Neuronal stem cell (in vitro differentiated cells): Measurements from ENCODE around the gene PAFAH2.
A peak's percentile ranks its signal among the peaks of the same experiment; 100 is the strongest.

Experiments used
- DNase-seq: peaks from one replicate; pipeline ENCODE4 v3.0.0-alpha.2; 2013; ENCODE audit warnings: low spot score
- H2AFZ ChIP-seq: one replicate; pipeline ENCODE4 v1.6.1; 2013; ENCODE audit warnings: mild to moderate bottlenecking, low read length, inconsistent platforms
- H2AK5ac ChIP-seq: 2 replicates; pipeline ENCODE4 v1.6.1; 2013; ENCODE audit warnings: low read depth, mild to moderate bottlenecking, inconsistent platforms, low read length, moderate library complexity, mixed read lengths
- H2BK120ac ChIP-seq: 2 replicates; pipeline ENCODE4 v1.6.1; 2013; ENCODE audit warnings: low read depth, mild to moderate bottlenecking, inconsistent platforms, low read length, moderate library complexity, mixed read lengths
- H2BK12ac ChIP-seq: one replicate; pipeline ENCODE4 v1.6.1; 2013; ENCODE audit warnings: low read length, inconsistent platforms
- H2BK15ac ChIP-seq: 2 replicates; pipeline ENCODE4 v1.6.1; 2013; ENCODE audit warnings: mild to moderate bottlenecking, low read length, inconsistent platforms, mixed read lengths
- H2BK5ac ChIP-seq: one replicate; pipeline ENCODE4 v1.6.1; 2013; ENCODE audit warnings: inconsistent platforms, mild to moderate bottlenecking, low read length, moderate library complexity
- H3K14ac ChIP-seq: one replicate; pipeline ENCODE4 v1.6.1; 2013; ENCODE audit warnings: low read length, inconsistent platforms
- H3K18ac ChIP-seq: 2 replicates; pipeline ENCODE4 v1.6.1; 2013; ENCODE audit warnings: low read length, inconsistent platforms
- H3K23ac ChIP-seq: 2 replicates; pipeline ENCODE4 v1.6.1; 2013; ENCODE audit warnings: low read depth, mild to moderate bottlenecking, mixed read lengths, low read length, inconsistent platforms; ENCODE audit not compliant: poor library complexity
- H3K27ac ChIP-seq: replicated peaks from 3 replicates; pipeline ENCODE4 v1.5.1; 2013; ENCODE audit warnings: low read length, inconsistent platforms
- H3K27me3 ChIP-seq, 3 experiments: 2 replicates each; pipeline ENCODE4 v1.6.1; 2013; ENCODE audit warnings: low read length in 3 of 3, mild to moderate bottlenecking in 2 of 3, inconsistent platforms in 1 of 3, low read depth in 1 of 3, mixed read lengths in 1 of 3, moderate library complexity in 1 of 3; ENCODE audit not compliant: control insufficient read depth in 3 of 3, insufficient read depth in 3 of 3
- H3K36me3 ChIP-seq, 2 donors: replicated peaks in 1 of 2; 2 replicates each; pipeline ENCODE4 v1.6.1; 2013; ENCODE audit warnings: low read length in 2 of 2; ENCODE audit not compliant: control insufficient read depth in 2 of 2, insufficient read depth in 2 of 2
- H3K4ac ChIP-seq: 2 replicates; pipeline ENCODE4 v1.6.1; 2013; ENCODE audit warnings: inconsistent platforms, mild to moderate bottlenecking, low read length, moderate library complexity
- H3K4me1 ChIP-seq, 2 donors: 1 replicate in 1 of 2; 2 replicates in 1 of 2; pipeline ENCODE4 v1.6.1; 2013; ENCODE audit warnings: low read length in 2 of 2, low read depth in 1 of 2; ENCODE audit not compliant: control insufficient read depth in 2 of 2, insufficient read depth in 1 of 2
- H3K4me2 ChIP-seq: one replicate; pipeline ENCODE4 v1.6.1; 2013; ENCODE audit warnings: mild to moderate bottlenecking, low read length, inconsistent platforms; ENCODE audit not compliant: insufficient read depth, poor library complexity, severe bottlenecking
- H3K4me3 ChIP-seq, 2 donors: 2 replicates each; pipeline ENCODE4 v1.5.1; 2013; ENCODE audit warnings: low read length in 2 of 2, mild to moderate bottlenecking in 2 of 2, inconsistent platforms in 1 of 2, moderate library complexity in 1 of 2
- H3K79me1 ChIP-seq: one replicate; pipeline ENCODE4 v1.6.1; 2013; ENCODE audit warnings: low read depth, mild to moderate bottlenecking, inconsistent platforms, low read length, moderate library complexity
- H3K9ac ChIP-seq: one replicate; pipeline ENCODE4 v1.6.1; 2013; ENCODE audit warnings: mild to moderate bottlenecking, low read depth, low read length, inconsistent platforms; ENCODE audit not compliant: poor library complexity
- H3K9me3 ChIP-seq, 2 donors: replicated peaks in 1 of 2; 2 replicates each; pipeline versions ENCODE3 to v1.6.1; 2013; ENCODE audit warnings: low read length in 2 of 2, mild to moderate bottlenecking in 2 of 2, inconsistent platforms in 1 of 2, low read depth in 1 of 2, mixed read lengths in 1 of 2, moderate library complexity in 1 of 2; ENCODE audit not compliant: control insufficient read depth in 2 of 2, insufficient read depth in 1 of 2
- H4K8ac ChIP-seq: one replicate; pipeline ENCODE4 v1.6.1; 2013; ENCODE audit warnings: low read depth, mild to moderate bottlenecking, inconsistent platforms, low read length, moderate library complexity
- H4K91ac ChIP-seq: one replicate; pipeline ENCODE4 v1.6.1; 2013; ENCODE audit warnings: low read length, low read depth, mild to moderate bottlenecking, inconsistent platforms; ENCODE audit not compliant: poor library complexity
- WGBS, 2 donors: extraction: QIAGEN DNeasy Blood & Tissue Kit; methylation state at CpG; one replicate each; pipeline ENCODE4 v1.1.7; 2013; ENCODE audit warnings: missing lambda C conversion rate in 2 of 2, mixed read lengths in 1 of 2; ENCODE audit not compliant: insufficient read length in 2 of 2, insufficient replicate concordance in 1 of 2; ENCODE audit errors: extremely low coverage in 2 of 2; 5-methylcytosine and 5-hydroxymethylcytosine counted together

PAFAH2 gene

DNA sequence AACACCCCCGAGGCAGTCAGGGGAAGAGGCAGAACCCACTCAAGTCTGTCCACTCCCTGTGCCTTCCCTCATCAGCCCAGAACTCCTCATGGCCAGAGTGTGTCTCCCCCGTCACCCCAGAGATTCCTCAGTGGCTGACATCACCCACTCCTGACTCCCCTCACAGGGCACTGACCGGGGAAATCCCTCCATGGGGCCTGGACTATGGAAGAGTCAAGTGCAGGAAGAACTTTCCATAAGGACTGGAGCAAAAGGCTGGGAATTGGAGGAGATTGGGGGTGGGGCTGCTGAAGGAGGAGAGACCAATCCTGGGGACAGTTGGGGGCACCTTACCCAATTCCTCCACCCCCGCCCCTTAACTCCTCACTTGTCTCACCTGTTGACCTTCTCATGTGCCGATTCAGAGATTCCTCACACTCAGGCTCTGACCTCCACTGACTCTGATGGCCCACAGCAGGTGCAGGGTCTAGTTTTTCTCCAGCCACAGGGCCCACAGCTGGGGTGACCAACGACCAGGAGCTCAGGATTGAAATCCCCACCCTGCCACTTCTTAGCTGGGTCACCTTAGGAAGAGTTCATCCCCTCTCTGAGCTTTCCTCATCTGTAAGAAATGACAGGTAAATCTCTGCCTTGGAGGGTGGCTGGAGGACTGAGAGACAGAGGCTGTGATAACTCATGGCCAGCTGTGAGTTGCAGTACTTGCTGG is 23.2 kb upstream of the PAFAH2 start:
- Histone ChIP-seq H2AFZ (peak overlapping the region; percentile 91), H3K4me2 (no peak overlapping the region), H3K79me1 (no peaks in the 10 kb centered on the region), H3K36me3 (no peaks in the 10 kb centered on the region), H3K23ac (no peak overlapping the region), H3K4ac (no peak overlapping the region), H3K9me3 (no peaks in the 10 kb centered on the region), H4K8ac (no peak overlapping the region), H4K91ac (no peak overlapping the region), H3K18ac (no peak overlapping the region), H3K4me3 (peak overlapping the region in 1 of 2 donors; percentile 57), H2AK5ac (peak overlapping the region; percentile 2), H3K4me1 (peaks cover 10 to 49% of the 10 kb centered on the region in 2 donors), H2BK12ac (no peak overlapping the region), H3K27me3 (peaks cover 0 to 8% (median 0%) of the 10 kb centered on the region in 3 experiments), H3K27ac (no peak overlapping the region), H2BK5ac (no peak overlapping the region), H3K9ac (no peak overlapping the region), H3K14ac (no peak overlapping the region), H2BK120ac (no peak overlapping the region), H2BK15ac (no peak overlapping the region)
- no CpG with 5 or more reads among the region's 6 CpGs for WGBS, 2 donors
- DNase-seq, result no peak

DNA sequence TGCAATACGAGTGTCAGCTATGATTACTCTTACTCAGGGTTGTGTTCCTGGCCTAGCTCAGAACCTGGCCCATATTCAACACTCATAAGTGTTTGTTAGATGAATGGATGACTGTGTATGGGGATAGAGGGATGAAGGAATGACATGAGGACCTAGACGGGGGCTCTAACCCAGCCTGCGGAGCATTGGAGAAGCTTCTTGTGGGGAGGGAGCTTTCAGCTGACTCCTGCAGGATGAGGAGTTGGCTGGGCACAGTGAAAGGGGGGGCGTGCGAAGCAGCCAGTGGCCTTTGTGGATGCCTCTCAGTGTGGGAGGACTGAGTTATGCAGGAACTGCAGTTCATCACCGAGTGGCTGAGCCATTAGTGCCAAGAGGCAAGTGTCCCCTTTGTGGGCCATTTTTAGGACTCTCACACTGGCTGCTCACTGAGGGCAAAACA is 22.5 kb upstream of the PAFAH2 start:
- no peak overlapping the region for H3K14ac ChIP-seq
- peaks cover 10 to 49% of the 10 kb centered on the region in 2 donors for H3K4me1 ChIP-seq
- WGBS, 2 donors, result no CpG with 5 or more reads among the region's 6 CpGs

GRCh38 chr1:26019641-26020315 is 21.9 kb upstream of the PAFAH2 start:
- H2BK120ac ChIP-seq, result no peak overlapping the region
- no peak overlapping the region for H2BK15ac ChIP-seq
- no peak overlapping the region for H3K9ac ChIP-seq
- H3K4me1 ChIP-seq, result peaks cover 10 to 49% of the 10 kb centered on the region in 2 donors
- H4K91ac ChIP-seq, result no peak overlapping the region
- H4K8ac ChIP-seq, result no peak overlapping the region
- no peak overlapping the region for H3K4me3 ChIP-seq
- no peaks in the 10 kb centered on the region for H3K36me3 ChIP-seq
- peaks cover 0 to 3% (median 0%) of the 10 kb centered on the region in 3 experiments for H3K27me3 ChIP-seq
- no peak overlapping the region for H3K23ac ChIP-seq
- no peak overlapping the region for H3K4me2 ChIP-seq
- H3K9me3 ChIP-seq, result no peaks in the 10 kb centered on the region
- H2BK12ac ChIP-seq, result no peak overlapping the region
- no peak for DNase-seq
- no CpG with 5 or more reads among the region's 8 CpGs for WGBS, 2 donors
- peak overlapping the region; percentile 80 for H2AFZ ChIP-seq
- H3K27ac ChIP-seq, result no peak overlapping the region
- no peak overlapping the region for H3K4ac ChIP-seq
- no peak overlapping the region for H3K14ac ChIP-seq
- no peaks in the 10 kb centered on the region for H3K79me1 ChIP-seq
- no peak overlapping the region for H2AK5ac ChIP-seq
- no peak overlapping the region for H2BK5ac ChIP-seq
- no peak overlapping the region for H3K18ac ChIP-seq

More for the DNA sequence above, 22.5 kb upstream of the PAFAH2 start:
- no peak overlapping the region for H4K91ac ChIP-seq
- no peak overlapping the region for H3K4me3 ChIP-seq
- H3K4me2 ChIP-seq, result no peak overlapping the region
- H2BK5ac ChIP-seq, result no peak overlapping the region
- no peak overlapping the region for H3K9ac ChIP-seq
- no peak for DNase-seq
- H3K23ac ChIP-seq, result no peak overlapping the region
- H2AK5ac ChIP-seq, result peak overlapping the region; percentile 2
- H3K18ac ChIP-seq, result peak overlapping the region; percentile 20
- H3K79me1 ChIP-seq, result no peaks in the 10 kb centered on the region
- H3K36me3 ChIP-seq, result no peaks in the 10 kb centered on the region
- H2BK12ac ChIP-seq, result peak overlapping the region; percentile 4
- H2BK15ac ChIP-seq, result no peak overlapping the region
- no peaks in the 10 kb centered on the region for H3K9me3 ChIP-seq
- peak overlapping the region; percentile 80 for H2AFZ ChIP-seq
- H3K4ac ChIP-seq, result no peak overlapping the region
- no peak overlapping the region for H4K8ac ChIP-seq
- H3K27ac ChIP-seq, result no peak overlapping the region
- H3K27me3 ChIP-seq, result peaks cover 0 to 8% (median 0%) of the 10 kb centered on the region in 3 experiments
- no peak overlapping the region for H2BK120ac ChIP-seq

- Histone ChIP-seq H3K14ac (no peak overlapping the region), H2BK15ac (peak overlapping the region; percentile 82), H2BK12ac (peak overlapping the region; percentile 24), H3K36me3 (no peaks in the 10 kb centered on the region), H3K18ac (peak overlapping the region; percentile 21), H3K23ac (no peak overlapping the region), H3K4ac (no peak overlapping the region), H3K27me3 (no peaks in the 10 kb centered on the region), H2BK120ac (no peak overlapping the region), H2AFZ (peak overlapping the region; percentile 3), H3K27ac (no peak overlapping the region), H2BK5ac (no peak overlapping the region), H4K8ac (no peak overlapping the region), H3K9me3 (no peaks in the 10 kb centered on the region), H4K91ac (no peak overlapping the region), H3K79me1 (no peaks in the 10 kb centered on the region), H3K4me1 (peaks cover 10 to 49% of the 10 kb centered on the region in 2 donors), H3K4me2 (no peak overlapping the region), H2AK5ac (peak overlapping the region; percentile 51), H3K4me3 (no peak overlapping the region), H3K9ac (no peak overlapping the region)
- no peak for DNase-seq
- no CpG with 5 or more reads among the region's 6 CpGs for WGBS, 2 donors
Measured at GRCh38 chr1:26017606-26018005, 19.7 kb upstream of the PAFAH2 start.
